ENCODE measurements around the gene SNW1. TPM values are rescaled to one million over a fixed set of nuclear protein-coding genes. Genes with fewer than 3 reads are reported as not detected.
A peak's percentile ranks its signal among the peaks of the same experiment; 100 is the strongest.

SNW1 gene
- total RNA-seq, 1 experiment from 2014 or later: 143 TPM

DNA sequence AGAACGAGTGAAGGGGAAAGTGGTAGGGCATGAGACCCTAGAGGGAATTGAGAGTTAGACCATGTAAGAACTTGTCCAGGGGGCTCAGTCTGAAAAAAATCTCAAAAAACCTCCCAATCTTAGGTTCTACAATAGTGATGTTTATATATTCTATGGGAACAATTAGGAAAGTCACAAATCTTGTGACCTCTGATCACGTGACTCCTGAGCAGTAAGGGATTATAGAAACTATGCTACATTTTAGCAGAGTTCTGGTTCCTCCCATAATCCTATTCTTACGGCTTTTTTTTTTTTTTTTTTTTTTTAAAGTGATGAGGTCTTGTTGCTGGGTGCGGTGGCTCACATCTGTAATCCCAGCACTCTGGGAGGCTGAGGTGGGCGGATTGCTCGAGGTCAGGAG is 44.8 kb upstream of the SNW1 start:
- no peaks in the 10 kb centered on the region for H3K9me3 ChIP-seq (ENCODE audit: low read depth, low read length, poor library complexity, severe bottlenecking)
- H3K36me3 ChIP-seq (ENCODE audit: insufficient read depth, low read length, poor library complexity, severe bottlenecking): no peaks in the 10 kb centered on the region
- ChIA-PET CTCF (no interaction called here), POLR2A (ENCODE audit: low non-redundant PET) (no interaction called here)
- no peak overlapping the region for H3K4me3 ChIP-seq (ENCODE audit: low read depth, low read length, poor library complexity, severe bottlenecking)
- H3K27ac ChIP-seq (ENCODE audit: low read depth, low read length, poor library complexity, severe bottlenecking): no peak overlapping the region
- no peaks in the 10 kb centered on the region for H3K4me1 ChIP-seq (ENCODE audit: insufficient read depth, low read length, poor library complexity, severe bottlenecking)
- no peaks in the 10 kb centered on the region for H3K27me3 ChIP-seq (replicated peaks; ENCODE audit: insufficient read depth, low read depth, low read length, poor library complexity)
- no peak for TF ChIP-seq EZH2 (IDR thresholded peaks at IDR 0.05; ENCODE audit: borderline replicate concordance, low read depth, low read length, poor library complexity, severe bottlenecking)
- no peak for TF ChIP-seq CTCF (conservative IDR thresholded peaks at IDR 0.05; ENCODE audit: low read depth, low read length)
- BruUV-seq (replicated peaks): no TSS peak
- intact Hi-C loops (cut with micrococcal nuclease; ENCODE audit: unreplicated experiment): no loop called here
- no peak for DNase-seq (ENCODE audit: low spot score)

- intact Hi-C loops (cut with micrococcal nuclease; ENCODE audit: unreplicated experiment): no loop called here
- ChIA-PET CTCF (no interaction called here), POLR2A (ENCODE audit: low non-redundant PET) (no interaction called here)
- Histone ChIP-seq H3K27ac (ENCODE audit: low read depth, low read length, poor library complexity, severe bottlenecking) (no peak overlapping the region), H3K9me3 (ENCODE audit: low read depth, low read length, poor library complexity, severe bottlenecking) (no peaks in the 10 kb centered on the region), H3K27me3 (replicated peaks; ENCODE audit: insufficient read depth, low read depth, low read length, poor library complexity) (no peaks in the 10 kb centered on the region), H3K4me1 (ENCODE audit: insufficient read depth, low read length, poor library complexity, severe bottlenecking) (no peaks in the 10 kb centered on the region), H3K36me3 (ENCODE audit: insufficient read depth, low read length, poor library complexity, severe bottlenecking) (no peaks in the 10 kb centered on the region), H3K4me3 (ENCODE audit: low read depth, low read length, poor library complexity, severe bottlenecking) (no peak overlapping the region)
- no TSS peak for BruUV-seq (replicated peaks)
- peak; percentile 60 for TF ChIP-seq CTCF (conservative IDR thresholded peaks at IDR 0.05; ENCODE audit: low read depth, low read length)
- TF ChIP-seq EZH2 (IDR thresholded peaks at IDR 0.05; ENCODE audit: borderline replicate concordance, low read depth, low read length, poor library complexity, severe bottlenecking): no peak
- DNase-seq (ENCODE audit: low spot score): peak; percentile 51
These were observed 43.6 kb upstream of the SNW1 start for GRCh38 chr14:77804592-77804991.

GRCh38 chr14:77800814-77801213 is 39.9 kb upstream of the SNW1 start:
- Histone ChIP-seq H3K9me3 (ENCODE audit: low read depth, low read length, poor library complexity, severe bottlenecking) (no peaks in the 10 kb centered on the region), H3K27me3 (replicated peaks; ENCODE audit: insufficient read depth, low read depth, low read length, poor library complexity) (no peaks in the 10 kb centered on the region), H3K36me3 (ENCODE audit: insufficient read depth, low read length, poor library complexity, severe bottlenecking) (no peaks in the 10 kb centered on the region), H3K27ac (ENCODE audit: low read depth, low read length, poor library complexity, severe bottlenecking) (no peak overlapping the region), H3K4me3 (ENCODE audit: low read depth, low read length, poor library complexity, severe bottlenecking) (peak overlapping the region; percentile 86), H3K4me1 (ENCODE audit: insufficient read depth, low read length, poor library complexity, severe bottlenecking) (no peaks in the 10 kb centered on the region)
- TF ChIP-seq EZH2 (IDR thresholded peaks at IDR 0.05; ENCODE audit: borderline replicate concordance, low read depth, low read length, poor library complexity, severe bottlenecking): no peak
- TF ChIP-seq CTCF (conservative IDR thresholded peaks at IDR 0.05; ENCODE audit: low read depth, low read length): no peak
- TSS peak; percentile 67 for BruUV-seq (replicated peaks)
- ChIA-PET POLR2A (ENCODE audit: low non-redundant PET) (no interaction called here), CTCF (no interaction called here)
- intact Hi-C loops (cut with micrococcal nuclease; ENCODE audit: unreplicated experiment): no loop called here
- no peak for DNase-seq (ENCODE audit: low spot score)

Measured in A673 (cell line).